ENCODE results near the gene TMED10.
"Not testable (repeated sequence)": the region's sequence is repeated elsewhere in the genome, so short reads cannot be mapped to it uniquely, and the experiment has no call there.

Gene TMED10

GRCh38 chr14:75196064-75196463, 19.7 kb upstream of the TMED10 start:
- in situ Hi-C loops (cut with HindIII; ENCODE audit: low sequenced_read_pairs), result no loop called here

GRCh38 chr14:75191100-75191499, 14.7 kb upstream of the TMED10 start:
- in situ Hi-C loops (cut with HindIII; ENCODE audit: low sequenced_read_pairs), result no loop called here

GRCh38 chr14:75190023-75190422, 13.6 kb upstream of the TMED10 start:
- in situ Hi-C loops (cut with HindIII; ENCODE audit: low sequenced_read_pairs), result no loop called here

- in situ Hi-C loops (cut with HindIII; ENCODE audit: low sequenced_read_pairs), result no loop called here
Measured at GRCh38 chr14:75188520-75189268, 12.3 kb upstream of the TMED10 start.

GRCh38 chr14:75188086-75188485, 11.7 kb upstream of the TMED10 start:
- in situ Hi-C loops (cut with HindIII; ENCODE audit: low sequenced_read_pairs), result no loop called here

GRCh38 chr14:75186953-75187352, 10.5 kb upstream of the TMED10 start:
- in situ Hi-C loops (cut with HindIII; ENCODE audit: low sequenced_read_pairs), result no loop called here

- in situ Hi-C loops (cut with HindIII; ENCODE audit: low sequenced_read_pairs), result no loop called here
Measured at GRCh38 chr14:75185251-75186040, 9.0 kb upstream of the TMED10 start.

- in situ Hi-C loops (cut with HindIII; ENCODE audit: low sequenced_read_pairs), result no loop called here
Measured at GRCh38 chr14:75184492-75184891, 8.1 kb upstream of the TMED10 start.

GRCh38 chr14:75184039-75184438, 7.6 kb upstream of the TMED10 start:
- in situ Hi-C loops (cut with HindIII; ENCODE audit: low sequenced_read_pairs), result no loop called here

- in situ Hi-C loops (cut with HindIII; ENCODE audit: low sequenced_read_pairs), result no loop called here
Measured at GRCh38 chr14:75183225-75183624, 6.8 kb upstream of the TMED10 start.

GRCh38 chr14:75182821-75183220, 6.4 kb upstream of the TMED10 start:
- in situ Hi-C loops (cut with HindIII; ENCODE audit: low sequenced_read_pairs), result no loop called here

GRCh38 chr14:75182163-75182562, 5.8 kb upstream of the TMED10 start:
- in situ Hi-C loops (cut with HindIII; ENCODE audit: low sequenced_read_pairs), result not testable (repeated sequence)

- in situ Hi-C loops (cut with HindIII; ENCODE audit: low sequenced_read_pairs), result no loop called here
Measured at GRCh38 chr14:75181293-75182062, 5.1 kb upstream of the TMED10 start.

GRCh38 chr14:75175677-75176141, 703 bp downstream of the TMED10 start:
- in situ Hi-C loops (cut with HindIII; ENCODE audit: low sequenced_read_pairs), result loop anchor here (5.0 kb wide), 1 partner anchor 33 kb away; no protein-coding TSS in a partner anchor

- in situ Hi-C loops (cut with HindIII; ENCODE audit: low sequenced_read_pairs), result no loop called here
Measured at GRCh38 chr14:75174066-75174465, 2.3 kb downstream of the TMED10 start.

GRCh38 chr14:75170772-75171171, 5.6 kb downstream of the TMED10 start:
- in situ Hi-C loops (cut with HindIII; ENCODE audit: low sequenced_read_pairs), result no loop called here

GRCh38 chr14:75168586-75169335, 7.7 kb downstream of the TMED10 start:
- in situ Hi-C loops (cut with HindIII; ENCODE audit: low sequenced_read_pairs), result no loop called here

GRCh38 chr14:75167325-75167724, 9.1 kb downstream of the TMED10 start:
- in situ Hi-C loops (cut with HindIII; ENCODE audit: low sequenced_read_pairs), result no loop called here

GRCh38 chr14:75165586-75166391, 10.6 kb downstream of the TMED10 start:
- in situ Hi-C loops (cut with HindIII; ENCODE audit: low sequenced_read_pairs), result no loop called here

GRCh38 chr14:75164809-75165208, 11.6 kb downstream of the TMED10 start:
- in situ Hi-C loops (cut with HindIII; ENCODE audit: low sequenced_read_pairs), result no loop called here
